NCI-H446 (cell line): ENCODE measurements around the gene ZNF133.
"Not testable (repeated sequence)": the region's sequence is repeated elsewhere in the genome, so short reads cannot be mapped to it uniquely, and the experiment has no call there.

Source experiments
- DNase-seq, 2 experiments: peaks; one replicate each; lab custom pipeline; 2025; lab: John Stamatoyannopoulos, UW

The ZNF133 gene

GRCh38 chr20:18287915-18288748, at the start of gene ZNF133:
Gene ZNF133, plus strand, starts transcription at chr20:18288527. Its CDS starts 17,160 bp downstream, at chr20:18305687.
- DNase-seq: peak; percentile 93 to 95

- DNase-seq: no peak
Observed at GRCh38 chr20:18240997-18241396, 47.3 kb upstream of the ZNF133 start.

- DNase-seq: no peak
Observed at GRCh38 chr20:18243802-18244201, 44.5 kb upstream of the ZNF133 start.

- DNase-seq: not testable (repeated sequence)
Observed at GRCh38 chr20:18248545-18248944, 39.8 kb upstream of the ZNF133 start.

- no peak for DNase-seq
Observed at GRCh38 chr20:18250217-18250616, 38.1 kb upstream of the ZNF133 start.

- no peak for DNase-seq
Observed at GRCh38 chr20:18252597-18253451, 35.5 kb upstream of the ZNF133 start.

GRCh38 chr20:18254615-18255014, 33.7 kb upstream of the ZNF133 start:
- no peak for DNase-seq

- DNase-seq: no peak
Observed at GRCh38 chr20:18255526-18255925, 32.8 kb upstream of the ZNF133 start.

GRCh38 chr20:18256440-18257090, 31.8 kb upstream of the ZNF133 start:
- no peak for DNase-seq

- DNase-seq: no peak
Observed at GRCh38 chr20:18258126-18258860, 30.0 kb upstream of the ZNF133 start.

GRCh38 chr20:18259730-18260129, 28.6 kb upstream of the ZNF133 start:
- DNase-seq: no peak

- DNase-seq: peak; percentile 7 to 61
Observed at GRCh38 chr20:18263723-18264122, 24.6 kb upstream of the ZNF133 start.

GRCh38 chr20:18265441-18265840, 22.9 kb upstream of the ZNF133 start:
- DNase-seq: no peak

- DNase-seq: no peak
Observed at GRCh38 chr20:18266282-18266681, 22.0 kb upstream of the ZNF133 start.

- DNase-seq: no peak
Observed at GRCh38 chr20:18267815-18268214, 20.5 kb upstream of the ZNF133 start.

GRCh38 chr20:18271160-18271559, 17.2 kb upstream of the ZNF133 start:
- DNase-seq: no peak

GRCh38 chr20:18272451-18272850, 15.9 kb upstream of the ZNF133 start:
- DNase-seq: no peak

- no peak for DNase-seq
Observed at GRCh38 chr20:18273738-18274137, 14.6 kb upstream of the ZNF133 start.

GRCh38 chr20:18275960-18276359, 12.4 kb upstream of the ZNF133 start:
- not testable (repeated sequence) for DNase-seq

- peak; percentile 78 to 83 for DNase-seq
Observed at GRCh38 chr20:18276821-18277220, 11.5 kb upstream of the ZNF133 start.

GRCh38 chr20:18279242-18279641, 9.1 kb upstream of the ZNF133 start:
- DNase-seq: no peak
